Cerebellar nuclear complex (tissue), 1 donor: ENCODE data around the gene SSU72.
A peak's percentile ranks its signal among the peaks of the same experiment; 100 is the strongest.
"Not testable (repeated sequence)": the region's sequence is repeated elsewhere in the genome, so short reads cannot be mapped to it uniquely, and the experiment has no call there.

Experiments used
- DNase-seq, 2 experiments: peaks; one replicate each; lab custom pipeline; 2025; lab: John Stamatoyannopoulos, UW

Gene SSU72

DNA sequence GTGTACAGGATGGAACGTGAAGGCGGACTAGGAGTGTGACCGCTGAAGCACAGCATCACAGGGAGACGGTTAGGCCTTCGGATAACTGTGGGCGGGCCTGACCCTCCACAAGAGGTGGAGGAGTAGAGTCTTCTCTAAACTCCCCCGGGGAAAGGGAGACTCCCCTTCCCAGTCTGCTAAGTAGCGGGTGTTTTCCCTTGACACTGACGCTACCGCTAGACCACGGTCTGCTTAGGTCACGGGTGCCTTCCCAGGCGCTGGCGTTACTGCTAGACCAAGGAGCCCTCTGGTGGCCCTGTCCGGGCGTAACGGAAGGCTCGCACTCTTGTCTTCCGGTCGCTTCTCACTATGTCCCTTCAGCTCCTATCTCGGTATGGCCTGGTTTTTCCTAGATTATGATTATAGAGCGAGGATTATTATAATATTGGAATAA is 69.3 kb downstream of the SSU72 start:
- not testable (repeated sequence) for DNase-seq

DNA sequence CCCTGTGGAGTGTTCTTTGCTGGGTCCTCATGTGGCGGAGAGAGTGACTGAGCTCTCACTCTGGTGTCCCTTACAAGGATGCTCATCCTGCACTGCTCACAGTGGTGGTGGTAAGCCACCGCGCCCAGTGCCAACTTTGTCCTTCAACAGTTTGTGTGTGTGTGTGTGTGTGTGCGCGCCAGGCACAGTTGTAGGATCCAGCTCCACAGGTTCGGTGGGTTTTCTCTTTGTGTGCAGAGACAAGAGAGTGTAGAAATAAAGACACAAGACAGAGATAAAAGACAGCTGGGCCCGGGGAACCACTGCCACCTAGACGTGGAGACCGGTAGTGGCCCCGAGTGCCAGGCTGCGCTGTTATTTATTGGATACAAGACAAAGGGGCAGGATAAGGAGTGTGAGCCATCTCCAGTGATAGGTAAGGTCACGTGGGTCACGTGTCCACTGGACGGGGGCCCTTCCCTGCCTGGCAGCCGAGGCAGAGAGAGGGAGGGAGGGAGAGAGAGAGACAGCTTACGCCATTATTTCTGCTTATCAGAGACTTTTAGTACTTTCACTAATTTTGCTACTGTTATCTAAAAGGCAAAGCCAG is 69.8 kb downstream of the SSU72 start:
- peak; percentile 35 to 48 for DNase-seq

DNA sequence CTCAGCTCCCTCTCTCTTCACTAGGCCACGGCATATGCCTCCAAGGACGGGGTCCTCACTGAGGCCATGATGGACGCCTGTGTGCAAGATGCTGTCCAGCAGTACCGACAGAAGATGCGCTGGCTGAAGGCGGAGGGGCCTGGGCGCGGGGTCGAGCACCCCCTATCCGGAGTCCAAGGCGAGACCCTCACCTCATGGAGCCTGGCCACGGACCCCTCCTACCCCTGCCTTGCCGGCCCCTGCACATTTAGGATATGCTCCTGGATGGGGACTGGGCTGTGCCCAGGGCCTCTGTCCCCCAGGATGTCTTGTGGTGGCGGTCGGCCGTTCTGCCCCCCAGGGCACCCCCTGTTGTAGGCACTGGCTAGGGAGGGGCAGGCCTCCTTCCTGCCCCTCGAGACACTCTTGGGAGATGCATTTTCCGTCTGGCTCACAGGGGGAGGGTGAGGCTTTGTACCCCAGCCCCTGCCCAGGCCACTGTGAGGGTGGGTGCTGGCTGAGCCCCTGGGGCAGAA is 79.1 kb downstream of the SSU72 start:
- DNase-seq = not testable (repeated sequence)

DNA sequence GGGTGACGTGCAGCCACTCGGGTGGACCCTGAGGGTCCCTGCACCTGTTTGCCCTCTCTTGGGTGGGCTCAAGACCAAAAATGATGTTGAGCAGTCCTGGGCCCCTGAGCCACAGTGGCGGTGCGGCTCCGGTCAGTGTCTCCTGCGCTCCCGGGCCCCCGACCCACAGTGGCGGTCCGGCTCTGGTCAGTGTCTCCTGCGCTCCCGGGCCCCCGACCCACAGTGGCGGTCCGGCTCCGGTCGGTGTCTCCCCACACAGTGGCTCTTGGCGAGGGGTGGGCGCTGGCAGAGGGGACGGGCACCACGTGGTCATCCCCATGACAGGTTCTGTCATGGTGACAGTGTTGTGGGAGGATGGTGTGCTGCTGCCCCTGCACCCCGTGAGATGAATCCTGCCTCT is 80.4 kb downstream of the SSU72 start:
- not testable (repeated sequence) for DNase-seq
